AG09319 (cell line): ENCODE results near the gene UTRN.

Experiments used
- DNase-seq: peaks from one replicate; pipeline ENCODE4 v3.0.0-alpha.2; 2010; ENCODE audit warnings: low read depth; ENCODE audit errors: extremely low read depth
- CTCF ChIP-seq: IDR thresholded peaks from 2 replicates; pipeline ENCODE4 v1.5.1; 2011; ENCODE audit warnings: low read depth, mild to moderate bottlenecking, inconsistent platforms, low read length, moderate library complexity

UTRN gene

DNA sequence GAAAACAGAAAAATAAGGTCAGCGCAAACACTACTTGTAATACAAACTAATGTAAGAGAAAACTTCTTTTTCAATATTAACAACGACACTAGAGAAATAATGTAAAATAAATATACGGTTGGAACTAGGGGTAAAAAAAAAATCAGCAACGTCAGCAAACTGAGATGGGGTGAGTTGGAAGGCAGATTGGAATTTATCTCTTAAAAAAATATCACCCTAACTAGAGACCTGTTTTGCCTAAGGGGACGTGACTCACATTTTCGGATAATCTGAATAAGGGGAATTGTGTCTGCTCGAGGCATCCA is 705 bp upstream of the UTRN start:
- no peak for DNase-seq
- no peak for TF ChIP-seq CTCF

DNA sequence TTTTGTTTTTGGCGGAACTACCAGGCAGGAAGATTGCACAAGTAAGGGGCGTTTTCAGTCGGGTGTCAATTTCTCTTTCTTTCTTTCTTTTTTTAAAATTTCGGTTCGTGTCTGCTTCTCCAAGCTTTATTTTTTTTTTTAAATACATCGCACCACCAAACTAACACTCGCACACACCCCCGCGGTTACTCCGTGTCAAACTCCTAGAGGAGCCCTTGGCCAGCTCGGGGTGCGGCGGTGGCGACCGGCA is 338 bp downstream of the UTRN start:
- no peak for TF ChIP-seq CTCF
- DNase-seq = no peak

- no peak for DNase-seq
- TF ChIP-seq CTCF = no peak
These were observed 815 bp downstream of the UTRN start for GRCh38 chr6:144285798-144286502.

DNA sequence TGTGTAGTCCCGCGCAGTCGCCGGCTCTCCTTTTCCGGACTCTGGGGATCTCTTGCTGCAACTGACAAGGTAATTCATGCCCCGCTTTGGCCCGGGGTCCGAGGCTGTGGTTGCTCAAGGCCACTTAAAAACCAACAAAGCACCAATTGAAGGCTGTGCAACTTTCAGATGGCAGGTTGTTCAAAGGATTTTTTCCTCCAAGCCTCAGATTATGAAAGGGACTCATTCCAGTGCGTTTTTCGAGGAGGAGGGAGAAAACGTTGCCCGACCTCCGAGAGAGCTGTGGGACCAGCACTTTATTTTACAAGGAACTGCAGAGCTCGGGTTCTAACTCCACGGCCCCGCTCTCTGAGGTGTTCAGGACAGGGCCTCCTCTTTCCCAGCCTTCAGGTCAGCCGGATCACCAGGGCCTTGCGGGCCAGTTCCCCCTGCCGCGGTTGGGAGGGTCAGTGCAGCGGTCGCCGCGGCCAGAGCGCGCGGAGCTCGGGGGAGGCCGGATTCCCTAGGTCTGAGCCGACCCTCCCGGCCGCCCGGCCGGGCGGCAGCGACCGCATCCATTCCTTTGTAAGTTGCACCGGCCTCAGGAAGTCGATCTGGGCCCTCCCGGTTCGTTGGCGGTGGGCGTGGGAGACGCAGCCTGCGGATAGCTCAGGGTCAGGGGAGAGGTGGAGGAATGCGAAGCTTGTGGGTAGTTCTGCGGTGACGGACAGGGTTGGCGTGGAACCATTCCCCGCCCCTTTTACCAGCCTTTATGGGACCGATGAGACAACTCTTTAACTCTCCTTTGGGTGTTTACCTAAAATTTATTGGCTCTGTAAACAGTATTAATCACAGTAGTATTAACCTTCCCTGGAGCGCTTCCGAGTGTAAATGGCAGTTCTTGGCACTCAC is 1.6 kb downstream of the UTRN start:
- peak; percentile 67 for DNase-seq
- no peak for TF ChIP-seq CTCF

DNA sequence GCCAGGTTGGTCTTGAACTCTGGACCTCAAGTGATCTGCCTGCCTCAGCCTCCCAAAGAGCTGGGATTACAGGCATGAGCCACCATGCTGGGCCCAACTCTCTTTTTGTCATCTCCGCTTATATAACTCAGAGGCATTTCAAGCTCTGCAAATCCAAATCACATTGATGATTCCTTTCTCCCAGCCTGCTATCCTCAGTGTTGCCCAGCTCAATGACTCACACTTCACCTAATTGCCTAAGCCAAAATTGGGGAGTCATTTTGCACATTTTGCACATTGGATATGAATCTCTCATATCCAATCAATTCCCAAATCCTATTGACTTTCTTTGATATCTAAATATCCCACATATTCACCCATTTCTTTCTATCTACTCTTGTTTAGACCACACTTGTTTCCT is 3.9 kb downstream of the UTRN start:
- TF ChIP-seq CTCF = no peak
- DNase-seq = no peak

- no peak for TF ChIP-seq CTCF
These were observed 7.2 kb downstream of the UTRN start for GRCh38 chr6:144292372-144292771.

DNA sequence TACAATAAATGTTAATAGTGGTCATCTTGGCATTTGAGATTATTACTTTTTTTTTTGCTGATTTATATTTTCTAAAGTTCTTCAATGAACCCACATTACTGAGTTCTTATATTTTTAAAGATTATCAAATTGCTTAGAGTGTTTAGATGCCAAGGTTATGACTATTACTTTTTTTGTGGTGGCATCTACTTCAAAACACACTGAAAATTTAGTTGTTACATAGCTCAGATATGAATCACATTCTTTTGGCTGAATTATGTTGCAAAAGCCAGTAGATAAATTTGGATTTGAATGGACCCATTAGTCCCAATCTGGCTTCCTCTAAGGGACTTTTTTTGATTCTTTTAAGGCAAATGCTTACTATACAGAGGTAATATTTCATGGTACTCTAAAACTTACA is 8.9 kb downstream of the UTRN start:
- DNase-seq = peak; percentile 43
- no peak for TF ChIP-seq CTCF

More at GRCh38 chr6:144292372-144292771, 7.2 kb downstream of the UTRN start:
- no peak for DNase-seq
